UCSD-AML1 (cell line): ENCODE data around the gene SLC12A8.
A peak's percentile ranks its signal among the peaks of the same experiment; 100 is the strongest.

Experiments
- DNase-seq: peaks from one replicate; lab custom pipeline; 2025; ENCODE audit not compliant: unreplicated experiment; lab: John Stamatoyannopoulos, UW

The SLC12A8 gene

DNA sequence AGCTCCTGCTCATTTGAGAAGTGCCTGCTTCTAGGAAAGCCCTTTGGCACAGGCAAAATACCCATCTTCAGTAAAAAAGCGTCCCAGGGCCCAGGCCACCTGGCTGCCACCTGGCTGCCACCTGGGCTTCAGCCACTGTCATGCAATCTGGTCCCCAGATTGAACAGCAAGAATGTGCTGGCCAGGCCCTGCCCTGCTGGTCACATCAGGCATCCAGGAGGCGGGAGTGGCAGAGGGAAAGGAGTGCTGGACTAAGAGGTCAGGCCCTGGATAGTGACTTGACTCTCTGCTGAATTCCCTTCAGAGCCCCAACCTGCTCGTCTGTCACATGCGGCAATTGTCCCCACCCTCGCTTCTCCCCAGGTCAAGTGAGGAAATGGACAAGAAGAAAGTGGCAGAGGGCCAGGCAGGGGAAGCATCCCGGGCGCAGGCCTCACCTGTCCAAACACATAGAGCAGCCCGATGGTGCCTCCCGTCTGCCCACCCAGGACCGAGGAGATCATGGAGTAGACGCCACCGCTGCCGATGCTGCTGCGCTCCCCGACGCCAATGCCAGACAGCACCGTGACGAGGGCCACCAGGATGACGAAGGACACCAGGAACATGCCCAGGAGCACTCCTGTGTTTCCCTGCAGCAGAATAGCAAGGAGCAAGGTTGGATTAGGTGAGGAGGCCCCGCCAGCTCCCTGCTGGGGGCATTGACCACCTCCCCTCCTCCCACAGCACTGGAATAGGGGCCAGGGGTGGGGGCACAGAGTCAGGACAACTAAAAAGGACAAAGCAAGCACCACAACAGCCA lies 25.5 kb downstream of the SLC12A8 start:
- no peak for DNase-seq

DNA sequence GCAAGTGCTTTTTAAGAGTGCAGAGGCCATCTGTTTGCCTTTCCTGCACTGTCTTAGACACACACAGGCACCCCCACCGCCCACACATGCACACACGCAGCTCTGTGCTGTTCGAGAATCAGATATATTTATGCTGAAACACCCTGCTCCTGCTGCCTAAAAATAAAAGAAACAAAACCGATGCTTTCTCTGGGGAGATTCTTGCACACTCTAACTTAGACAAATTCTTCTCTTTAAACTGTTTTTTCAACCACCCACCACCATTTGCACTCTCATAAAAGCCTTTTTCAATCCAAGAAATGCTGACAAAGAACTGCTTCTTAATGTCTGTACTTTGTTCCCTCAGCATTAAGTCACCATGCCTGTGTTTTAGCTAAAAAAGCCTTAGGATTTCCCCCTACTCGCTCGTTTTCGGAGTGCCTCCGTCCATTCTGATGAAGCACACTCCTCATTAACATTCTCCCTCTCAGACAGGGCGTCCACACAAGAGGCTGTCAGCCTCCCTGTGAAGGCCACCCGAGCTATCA lies 26.2 kb downstream of the SLC12A8 start:
- no peak for DNase-seq

DNA sequence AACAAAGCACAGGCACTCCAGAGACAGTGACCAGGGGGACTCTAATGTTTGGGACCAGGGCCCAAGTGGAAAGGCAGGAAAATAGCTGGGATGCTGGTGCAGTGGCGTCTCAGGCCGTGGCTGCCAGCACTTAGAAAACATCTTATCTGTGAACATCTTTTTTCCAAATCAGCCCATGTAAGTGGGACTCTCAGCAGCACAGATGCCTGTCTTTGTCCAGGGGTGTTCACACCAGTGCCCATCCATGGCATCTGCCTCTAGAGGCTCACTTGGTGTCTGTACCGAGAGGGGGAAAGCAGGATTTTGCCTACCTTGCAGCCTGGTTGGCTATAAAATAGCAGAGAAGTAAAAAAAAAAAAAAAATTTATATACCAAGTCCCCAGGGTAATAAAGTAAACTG lies 26.7 kb downstream of the SLC12A8 start:
- no peak for DNase-seq

DNA sequence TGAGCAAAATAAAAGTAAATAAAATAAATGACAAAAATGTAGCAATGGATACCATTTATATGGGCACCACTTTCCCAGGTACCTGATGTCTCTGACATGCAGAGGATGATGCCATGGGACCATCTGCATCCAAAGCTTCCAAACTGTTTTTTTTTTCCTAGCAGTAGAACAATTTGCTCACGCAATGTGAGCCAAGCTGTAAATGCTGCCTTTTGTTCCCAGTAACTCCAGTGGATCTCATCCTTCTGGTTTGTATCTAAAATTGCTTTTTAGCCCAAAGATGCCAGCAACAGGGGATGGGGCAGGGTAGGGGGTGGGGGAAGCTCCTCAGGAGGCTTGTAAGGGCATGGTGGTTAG lies 32.7 kb downstream of the SLC12A8 start:
- no peak for DNase-seq

DNA sequence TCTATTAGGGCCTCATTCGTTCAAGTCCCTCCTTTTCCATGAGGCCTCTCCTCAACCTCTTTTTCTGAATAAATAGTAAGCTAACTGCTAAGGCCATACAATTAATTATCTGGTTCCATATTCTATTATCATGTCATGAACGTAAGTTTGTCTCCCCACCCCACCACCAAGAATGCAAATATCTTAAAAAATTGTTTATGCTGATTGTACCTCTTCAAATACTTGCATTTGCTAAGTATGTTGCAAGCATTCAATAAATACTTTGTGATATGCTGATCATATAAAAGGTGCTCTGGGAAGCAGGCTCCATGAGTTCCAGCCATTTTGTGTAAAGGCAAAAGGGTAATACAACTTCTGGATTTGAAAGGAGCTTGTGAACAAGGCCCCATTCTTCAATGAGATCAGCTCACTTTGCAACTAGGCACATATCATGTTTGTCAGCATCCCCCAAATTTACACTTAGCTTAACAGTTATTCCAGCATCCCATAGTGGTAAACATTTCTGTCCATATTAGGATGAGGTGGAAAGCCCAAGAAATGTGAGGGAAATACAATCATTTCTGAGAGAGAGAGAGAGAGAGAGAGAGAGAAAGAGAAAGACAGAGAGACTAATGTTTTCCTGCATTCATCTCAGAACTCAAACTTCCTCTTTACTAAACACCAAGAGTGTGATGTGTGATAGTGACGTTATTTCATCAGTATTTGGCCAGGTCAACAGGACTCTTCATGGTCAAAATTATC lies 33.2 kb downstream of the SLC12A8 start:
- DNase-seq: no peak

DNA sequence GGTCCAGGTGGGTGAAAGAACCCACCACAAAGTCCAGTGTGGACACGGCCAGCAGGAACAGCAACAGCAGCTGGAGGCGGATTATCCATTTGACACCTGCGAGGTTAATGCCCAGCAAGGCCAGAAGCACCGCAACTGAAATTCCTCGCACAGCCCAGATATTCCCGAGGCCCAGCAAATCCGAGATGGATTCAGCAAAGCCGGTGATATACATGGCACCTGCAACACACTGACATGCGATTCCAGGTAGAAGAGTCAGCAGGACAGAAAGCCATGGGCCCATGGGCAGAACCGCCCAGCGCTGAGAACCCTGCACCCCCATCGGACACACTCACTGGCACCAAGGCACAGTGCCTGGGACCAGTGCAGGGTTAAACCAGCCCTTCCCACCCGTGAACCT lies 34.8 kb downstream of the SLC12A8 start:
- no peak for DNase-seq

DNA sequence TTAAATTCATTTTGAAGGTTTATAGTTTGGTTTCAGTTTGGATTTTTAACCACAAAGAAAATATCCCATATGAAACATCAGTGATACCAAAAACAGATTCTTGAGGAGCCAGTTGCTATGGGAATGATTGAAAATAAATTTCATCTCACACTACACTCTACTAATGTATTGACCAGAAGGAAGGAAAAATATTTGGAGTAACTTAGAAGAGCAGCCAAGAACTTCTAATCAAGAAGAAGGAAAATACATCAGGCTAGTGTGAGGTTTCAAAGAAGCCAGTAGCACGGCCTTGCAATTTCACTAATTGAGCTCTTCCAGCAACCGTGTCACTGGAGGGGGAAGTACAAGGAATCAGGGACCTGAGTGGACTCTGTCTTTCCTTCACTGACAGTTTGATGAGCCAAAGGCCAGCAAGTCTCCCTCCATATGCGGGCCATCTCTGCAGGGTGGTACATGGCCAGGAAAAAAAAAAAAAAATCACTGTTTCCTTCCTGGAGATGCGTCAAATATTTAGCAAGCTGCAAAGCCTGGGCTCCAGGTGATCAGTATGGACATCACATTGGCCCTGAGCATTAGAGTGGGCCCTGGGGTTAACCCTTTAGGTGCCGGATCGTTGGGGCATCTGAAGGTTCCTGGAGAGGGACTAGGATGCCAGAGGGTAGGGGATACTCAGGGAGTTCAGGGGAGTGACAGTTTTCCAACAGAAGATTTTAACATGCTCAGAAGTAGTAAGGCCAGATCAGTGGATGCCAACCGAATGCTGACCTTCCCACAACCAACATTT lies 37.1 kb downstream of the SLC12A8 start:
- no peak for DNase-seq

DNA sequence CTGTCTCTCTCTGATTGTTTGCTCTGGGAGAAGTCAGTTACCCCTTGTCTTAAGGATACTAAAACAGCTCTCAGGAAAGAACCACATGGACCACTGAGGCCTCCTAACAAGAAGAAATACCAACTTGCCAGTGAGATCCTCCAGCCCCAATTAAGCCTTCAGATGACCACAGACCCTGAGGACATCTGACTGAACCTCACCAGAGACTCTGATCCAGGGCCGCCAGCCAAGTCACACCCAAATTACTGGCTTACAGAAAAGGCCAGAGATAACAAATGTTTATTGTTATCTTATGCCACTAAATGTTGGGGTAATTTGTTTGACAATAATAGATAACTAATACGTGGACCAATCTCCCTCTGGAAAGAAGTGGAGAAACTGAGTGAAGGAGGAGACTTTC lies 40.2 kb downstream of the SLC12A8 start:
- no peak for DNase-seq

DNA sequence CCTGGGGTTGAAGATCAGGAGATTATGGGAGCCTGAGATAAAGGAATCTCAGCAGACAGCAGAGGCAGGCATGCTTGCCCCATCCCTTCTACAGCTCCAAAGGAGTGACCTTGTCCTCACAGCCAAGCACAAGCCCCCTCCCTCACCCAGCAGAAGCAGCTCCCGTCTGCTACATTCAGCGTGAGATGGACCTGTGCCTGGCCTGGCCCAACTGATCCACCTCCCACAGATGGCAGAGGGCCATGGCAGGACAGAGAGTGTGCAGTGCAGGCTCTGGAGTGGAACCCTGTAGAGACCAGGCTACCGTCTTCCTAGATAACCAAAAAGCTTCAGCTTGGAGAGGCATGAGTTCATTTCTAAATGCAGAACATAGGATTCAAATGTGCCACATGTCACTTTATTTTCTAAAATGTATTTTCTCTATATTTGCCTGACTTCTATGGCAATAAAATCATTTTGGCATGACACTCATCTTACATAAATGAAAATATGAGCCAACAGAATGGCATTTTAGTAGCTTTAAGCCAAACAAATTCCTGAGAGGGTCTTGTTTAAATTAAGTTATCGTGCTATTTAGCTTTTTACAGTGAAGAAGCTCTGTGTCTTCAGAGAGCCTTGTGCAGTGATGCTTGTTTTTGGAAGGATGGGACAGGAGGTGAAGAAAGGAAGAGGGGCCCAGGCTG lies 43.7 kb downstream of the SLC12A8 start:
- no peak for DNase-seq

DNA sequence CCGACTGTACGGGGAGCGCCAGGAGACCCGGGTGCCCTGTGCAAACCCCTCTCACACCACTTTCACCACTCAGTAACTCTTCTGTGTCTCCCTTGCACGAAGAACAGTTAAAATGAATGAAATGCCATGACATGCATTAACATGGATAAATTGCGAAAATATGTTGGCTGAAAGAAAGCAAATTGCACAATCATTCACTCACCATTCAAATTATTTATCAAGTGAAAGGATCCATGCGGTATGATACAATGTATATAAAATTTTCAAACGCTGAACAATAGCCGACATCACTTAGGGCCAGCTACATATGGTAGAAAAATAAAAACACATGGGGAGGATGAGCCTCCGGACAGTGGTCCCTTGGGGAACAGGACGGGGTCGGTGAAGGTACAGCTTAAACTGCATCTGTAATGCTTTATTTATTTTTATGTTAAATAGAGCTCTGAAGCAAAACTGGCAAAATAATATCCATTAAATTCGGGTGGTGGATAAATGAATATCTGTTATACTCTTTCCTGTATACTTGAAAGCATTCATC lies 45.9 kb downstream of the SLC12A8 start:
- DNase-seq: no peak

DNA sequence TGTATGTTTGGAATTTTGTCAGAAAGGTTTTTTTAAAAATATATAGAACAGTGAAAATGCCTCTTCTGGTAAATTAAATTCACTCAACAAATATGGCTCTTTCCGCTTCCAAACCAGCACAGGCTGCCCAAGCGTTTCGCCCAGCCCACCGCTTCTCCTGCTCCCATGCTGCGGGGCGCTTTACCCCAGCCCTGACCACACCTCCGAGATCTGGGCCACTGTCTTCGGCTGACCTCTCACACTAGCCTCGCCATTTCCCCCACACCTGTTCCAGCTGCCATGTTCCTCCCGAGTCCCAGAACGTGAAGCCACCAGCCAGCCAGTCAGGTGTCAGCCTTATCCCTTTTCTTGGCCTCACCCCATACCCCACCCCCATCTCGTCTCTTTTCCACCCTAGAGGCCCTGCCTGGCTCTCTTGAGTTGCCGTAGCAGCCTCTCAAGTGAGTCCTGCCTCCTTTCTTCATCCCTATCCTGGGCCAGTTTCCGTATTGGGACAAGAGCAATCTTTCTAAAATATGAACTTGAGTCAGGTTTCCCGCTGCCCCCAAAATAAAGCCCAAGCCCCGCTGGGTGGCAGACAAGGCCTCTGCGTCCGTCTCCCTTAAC lies 46.5 kb downstream of the SLC12A8 start:
- no peak for DNase-seq

DNA sequence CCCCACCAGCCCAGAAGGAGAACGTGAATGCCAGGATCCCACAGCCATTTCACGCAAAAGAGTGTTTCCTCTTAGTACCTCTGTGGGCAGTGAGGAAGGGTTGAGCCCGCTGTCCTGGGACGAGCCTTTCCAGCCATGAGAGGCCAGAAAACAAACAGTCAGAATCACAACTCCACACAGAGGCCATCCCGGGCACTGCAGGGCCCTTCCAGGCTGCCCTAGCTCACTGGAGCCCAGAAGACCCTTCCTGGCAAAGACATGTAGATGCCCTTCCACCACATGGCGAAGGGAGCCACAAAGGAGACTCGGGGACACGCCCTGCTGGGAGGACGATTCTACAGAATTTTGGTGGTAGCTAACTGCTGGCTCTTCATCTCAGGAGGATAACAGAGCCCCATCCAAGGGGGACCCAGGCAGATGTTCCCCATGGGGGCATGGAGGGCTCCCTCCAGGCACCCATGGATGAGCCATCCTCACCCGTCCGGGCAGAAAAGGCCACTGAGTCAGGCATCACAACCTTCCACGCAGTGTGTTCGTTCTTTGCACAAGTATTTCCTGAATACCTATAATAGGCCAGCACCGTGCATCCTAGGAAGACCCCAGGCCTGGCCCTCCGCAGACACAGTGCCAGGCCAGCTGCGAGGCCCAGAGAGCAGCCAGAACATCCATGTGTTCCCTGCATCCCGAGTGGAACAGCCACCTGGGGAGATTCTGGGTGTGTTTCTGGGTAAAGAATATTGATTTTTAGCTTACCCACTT lies 47.2 kb downstream of the SLC12A8 start:
- DNase-seq: peak; percentile 32

DNA sequence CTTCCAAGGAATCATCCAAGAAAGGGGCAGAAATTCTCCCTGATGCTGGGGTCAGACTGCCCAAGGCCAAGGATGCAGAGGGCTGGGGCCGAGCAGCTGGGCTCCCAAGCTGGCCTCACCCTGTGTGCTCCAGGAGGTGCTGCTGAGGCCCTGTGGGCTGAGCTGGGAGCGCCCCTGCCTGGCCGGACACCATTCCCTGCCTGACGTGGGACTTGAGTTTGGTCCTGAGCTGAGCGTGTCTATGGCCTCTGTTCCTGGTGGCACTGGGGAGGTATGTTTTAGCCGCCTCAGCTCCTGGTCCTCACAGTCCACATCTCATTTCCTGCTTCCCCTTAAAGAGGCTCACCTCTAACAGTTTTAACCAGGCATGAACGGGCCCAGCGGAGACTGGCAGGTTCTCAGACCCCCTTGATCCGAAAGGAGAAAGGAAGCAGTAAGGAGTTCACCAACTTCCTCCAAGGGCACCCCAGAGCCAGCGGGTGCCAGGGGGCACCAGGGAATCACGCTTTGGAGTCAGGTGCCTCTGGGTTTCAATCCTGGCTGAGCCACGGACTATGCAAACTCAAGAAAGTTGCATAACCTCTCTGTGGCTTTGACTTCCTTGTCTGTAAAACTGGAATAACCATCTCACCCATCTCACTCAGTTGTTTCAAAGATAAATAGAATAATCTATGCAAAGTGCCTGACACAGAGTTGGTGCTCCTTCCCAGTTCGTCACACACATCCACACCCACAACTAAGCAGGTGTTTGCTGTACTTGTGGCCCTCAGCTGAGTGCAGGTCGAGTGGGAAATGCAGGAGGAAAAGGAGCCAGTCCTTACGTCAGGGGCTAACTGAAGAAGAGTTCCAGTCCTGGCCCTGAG lies 48.6 kb downstream of the SLC12A8 start:
- DNase-seq: peak; percentile 49

DNA sequence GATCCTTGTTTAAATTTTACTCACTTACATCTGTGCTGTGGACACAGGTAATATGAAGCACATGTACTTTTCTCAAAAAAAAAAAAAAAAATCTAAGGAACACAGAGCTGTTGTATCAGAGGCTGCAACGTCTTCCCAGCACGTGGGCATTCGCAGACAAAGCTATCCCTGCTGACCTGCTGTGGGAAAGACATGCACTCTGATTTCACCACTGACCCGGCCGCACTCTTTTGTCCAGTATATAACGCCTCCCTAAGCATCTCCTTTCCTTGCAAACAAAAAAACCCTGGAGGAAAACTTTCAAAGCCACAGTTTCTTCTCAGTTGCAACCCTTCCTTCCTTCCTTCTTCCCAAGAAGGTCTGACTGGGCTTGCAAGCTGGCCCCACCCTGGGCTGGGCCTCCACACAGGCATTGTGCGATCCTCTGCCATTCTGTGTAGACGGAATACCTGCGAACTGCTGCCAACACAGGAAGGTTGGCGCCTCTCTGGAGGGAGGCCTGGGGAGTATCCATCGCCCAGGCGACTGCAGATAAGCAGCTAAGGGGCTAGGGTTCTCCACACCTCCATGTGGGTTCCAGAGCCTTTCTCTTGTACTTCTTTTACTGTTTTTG lies 50.8 kb downstream of the SLC12A8 start:
- DNase-seq: no peak

DNA sequence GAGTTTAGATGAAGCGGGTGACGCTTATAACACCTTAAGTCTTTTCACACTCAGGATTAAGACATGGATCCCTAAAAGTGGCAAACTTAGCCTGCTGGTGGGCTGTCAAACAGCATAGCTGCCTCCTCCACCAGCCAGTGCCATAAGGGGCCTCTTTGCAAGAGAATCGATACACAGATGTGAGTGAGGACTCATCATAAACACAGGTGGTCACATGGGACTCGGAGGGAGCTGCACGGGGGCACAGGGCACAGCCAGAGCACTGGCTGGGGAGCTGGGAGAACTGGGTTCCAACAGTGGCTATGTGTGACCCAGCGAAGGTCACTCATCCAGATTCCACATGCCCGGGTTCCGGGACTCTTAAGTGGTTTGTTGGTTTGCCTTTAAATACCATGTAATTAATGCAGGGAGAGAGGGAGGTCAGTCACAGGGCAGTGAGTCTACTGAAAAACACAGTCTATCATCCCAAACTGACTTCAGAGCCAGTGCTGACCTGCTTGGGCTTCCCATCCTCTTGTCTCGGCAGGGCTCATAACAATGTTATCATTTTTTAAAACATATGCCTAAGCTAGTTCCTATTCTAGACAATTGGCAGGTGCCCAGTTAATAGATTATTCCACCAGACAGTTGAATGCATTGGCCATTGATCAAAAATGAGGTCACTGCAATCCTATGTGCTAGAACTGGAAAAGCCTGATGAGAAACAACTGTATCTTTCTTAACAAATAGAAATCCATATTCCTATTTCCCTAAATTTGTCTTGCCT lies 51.8 kb downstream of the SLC12A8 start:
- DNase-seq: no peak

DNA sequence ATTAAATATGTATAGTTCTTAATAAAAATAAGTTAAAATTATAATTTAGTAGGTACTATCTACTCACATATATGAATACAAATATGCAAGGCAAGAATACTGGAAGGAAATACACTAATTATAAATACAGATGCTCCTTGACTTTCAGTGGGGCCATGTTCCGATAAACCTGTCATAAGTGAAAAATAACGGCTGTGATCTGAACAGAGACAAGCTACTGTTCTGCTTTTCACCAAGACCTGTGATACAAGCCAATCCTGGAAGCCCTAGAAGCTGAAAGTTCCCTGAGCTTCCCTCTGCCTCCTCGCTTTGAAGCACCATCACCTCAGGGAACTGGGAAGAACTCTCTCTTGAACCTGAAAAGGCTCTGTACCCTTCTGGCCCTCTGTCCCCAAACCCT lies 55.4 kb downstream of the SLC12A8 start:
- DNase-seq: no peak

DNA sequence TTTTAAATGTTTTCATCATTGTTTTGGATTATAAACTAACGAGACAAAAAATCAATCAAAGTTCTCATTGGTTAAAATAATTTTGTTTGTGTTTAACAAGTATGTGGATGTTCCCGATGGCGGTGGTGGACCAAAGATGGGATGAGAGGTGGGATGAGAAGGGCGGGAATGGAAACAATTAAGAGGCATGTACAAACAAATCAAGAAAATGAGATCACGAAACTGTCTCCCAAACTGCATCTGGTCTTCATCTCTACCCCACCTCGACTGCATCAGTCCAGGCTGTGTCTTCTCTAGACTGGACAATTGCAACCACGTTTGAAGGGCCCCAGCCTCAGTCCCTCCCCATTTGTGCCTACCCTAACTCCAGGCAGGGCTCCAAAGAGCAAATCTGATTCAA lies 56.1 kb downstream of the SLC12A8 start:
- no peak for DNase-seq
